ENCODE results near the gene ITPKC.
"Not testable (repeated sequence)": the region's sequence is repeated elsewhere in the genome, so short reads cannot be mapped to it uniquely, and the experiment has no call there.

The ITPKC gene

GRCh38 chr19:40721140-40721486 lies 4.2 kb downstream of the ITPKC start:
- no peak for TF ChIP-seq CTCF (IDR thresholded peaks at IDR 0.05; ENCODE audit: insufficient read depth, missing control alignments)
- no peak for FAIRE-seq

GRCh38 chr19:40721936-40722661 lies 5.2 kb downstream of the ITPKC start:
- DNase-seq (ENCODE audit: insufficient read length, low spot score), result no peak
- FAIRE-seq, result no peak
- no peak for TF ChIP-seq CTCF (IDR thresholded peaks at IDR 0.05; ENCODE audit: insufficient read depth, missing control alignments)

More at GRCh38 chr19:40721140-40721486, 4.2 kb downstream of the ITPKC start:
- DNase-seq (ENCODE audit: insufficient read length, low spot score), result no peak

GRCh38 chr19:40723661-40724254 lies 6.8 kb downstream of the ITPKC start:
- no peak for DNase-seq (ENCODE audit: insufficient read length, low spot score)
- no peak for FAIRE-seq
- TF ChIP-seq CTCF (IDR thresholded peaks at IDR 0.05; ENCODE audit: insufficient read depth, missing control alignments), result no peak

DNA sequence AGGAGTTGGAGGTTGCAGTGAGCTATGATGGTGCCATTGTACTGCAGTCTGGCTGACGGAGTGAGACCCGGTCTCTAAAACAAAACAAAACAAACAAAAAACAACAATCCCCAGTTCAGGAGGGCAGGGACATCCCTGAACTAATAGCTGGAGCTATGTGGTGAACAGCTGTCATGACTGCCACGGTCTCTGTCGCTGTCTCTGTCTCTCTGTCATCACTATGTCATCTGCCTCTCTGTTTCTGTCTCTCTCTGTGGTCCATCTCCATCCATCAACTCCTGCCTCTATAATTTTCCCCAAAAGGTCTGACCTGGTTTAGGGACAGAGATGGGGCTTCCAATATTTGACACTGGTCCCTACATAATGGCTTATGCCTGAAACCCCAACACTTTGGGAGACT lies 7.4 kb downstream of the ITPKC start:
- TF ChIP-seq CTCF (IDR thresholded peaks at IDR 0.05; ENCODE audit: insufficient read depth, missing control alignments), result no peak
- FAIRE-seq, result no peak

DNA sequence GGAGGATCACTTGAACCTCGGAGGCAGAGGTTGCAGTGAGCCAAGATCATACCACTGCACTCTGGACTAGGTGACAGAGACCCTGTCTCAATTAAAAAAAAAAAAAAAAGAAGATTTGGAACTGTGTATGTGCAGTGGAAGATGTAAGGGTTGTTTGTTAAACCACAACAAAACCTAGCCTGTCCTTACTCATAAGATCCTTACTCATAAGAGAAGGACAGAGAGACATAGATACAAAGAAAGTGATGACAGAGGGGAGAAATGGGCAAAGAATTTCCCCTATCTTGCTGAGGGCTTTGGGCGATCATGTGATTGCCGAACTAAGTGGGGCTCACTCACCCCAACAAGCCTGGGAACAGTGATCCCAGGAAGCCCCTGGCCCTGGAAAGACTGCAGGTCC lies 7.9 kb downstream of the ITPKC start:
- no peak for FAIRE-seq
- TF ChIP-seq CTCF (IDR thresholded peaks at IDR 0.05; ENCODE audit: insufficient read depth, missing control alignments), result no peak
- DNase-seq (ENCODE audit: insufficient read length, low spot score), result no peak

More for the DNA sequence above, 7.4 kb downstream of the ITPKC start:
- DNase-seq (ENCODE audit: insufficient read length, low spot score), result no peak

- no peak for TF ChIP-seq CTCF (IDR thresholded peaks at IDR 0.05; ENCODE audit: insufficient read depth, missing control alignments)
- FAIRE-seq (no peak), DNase-seq (ENCODE audit: insufficient read length, low spot score) (no peak)
Measured at GRCh38 chr19:40726279-40726678, 9.4 kb downstream of the ITPKC start.

- not testable (repeated sequence) for DNase-seq (ENCODE audit: insufficient read length, low spot score); FAIRE-seq
Measured at GRCh38 chr19:40730065-40730464, 13.2 kb downstream of the ITPKC start.

GRCh38 chr19:40732304-40732703 lies 15.4 kb downstream of the ITPKC start:
- not testable (repeated sequence) for FAIRE-seq; DNase-seq (ENCODE audit: insufficient read length, low spot score)

All from D721Med (cell line).